HG02884 (cell line): Measurements from ENCODE around the gene KY.

Source experiments
- ATAC-seq: cut with Tn5 transposase; IDR thresholded peaks from one replicate; pipeline ENCODE4 v1.9.1; 2021; ENCODE audit warnings: mild to moderate bottlenecking, moderate library complexity; ENCODE audit not compliant: unreplicated experiment

The KY gene

GRCh38 chr3:134675726-134676256, 25.0 kb upstream of the KY start:
- no peak for ATAC-seq

- ATAC-seq = no peak
These were observed 21.7 kb upstream of the KY start for GRCh38 chr3:134672571-134672970.

- ATAC-seq = no peak
These were observed 17.1 kb upstream of the KY start for GRCh38 chr3:134667956-134668355.

- no peak for ATAC-seq
These were observed 16.6 kb upstream of the KY start for GRCh38 chr3:134667406-134667805.

GRCh38 chr3:134666885-134667284, 16.1 kb upstream of the KY start:
- ATAC-seq = no peak

GRCh38 chr3:134666466-134666865, 15.6 kb upstream of the KY start:
- no peak for ATAC-seq

- no peak for ATAC-seq
These were observed 15.2 kb upstream of the KY start for GRCh38 chr3:134666052-134666451.

- no peak for ATAC-seq
These were observed 14.4 kb upstream of the KY start for GRCh38 chr3:134665243-134665642.

GRCh38 chr3:134663721-134664456, 13.1 kb upstream of the KY start:
- no peak for ATAC-seq

GRCh38 chr3:134660046-134660441, 9.2 kb upstream of the KY start:
- no peak for ATAC-seq

GRCh38 chr3:134659391-134660045, 8.7 kb upstream of the KY start:
- no peak for ATAC-seq

GRCh38 chr3:134658555-134658954, 7.7 kb upstream of the KY start:
- no peak for ATAC-seq

GRCh38 chr3:134656211-134656800, 5.5 kb upstream of the KY start:
- ATAC-seq = no peak

- no peak for ATAC-seq
These were observed 4.9 kb upstream of the KY start for GRCh38 chr3:134655706-134656105.

GRCh38 chr3:134654031-134654430, 3.2 kb upstream of the KY start:
- no peak for ATAC-seq

- ATAC-seq = no peak
These were observed 2.2 kb upstream of the KY start for GRCh38 chr3:134652886-134653630.

- ATAC-seq = no peak
These were observed 1.6 kb upstream of the KY start for GRCh38 chr3:134652409-134652831.

- ATAC-seq = no peak
These were observed 672 bp upstream of the KY start for GRCh38 chr3:134651347-134652041.

GRCh38 chr3:134649106-134649705, 1.6 kb downstream of the KY start:
- ATAC-seq = no peak
